GM20000 (cell line): ENCODE data around the gene ARL15.
A peak's percentile ranks its signal among the peaks of the same experiment; 100 is the strongest.

Experiments used
- DNase-seq: peaks from one replicate; pipeline ENCODE4 v3.0.0; 2012; ENCODE audit warnings: low spot score
- TF ChIP-seq, protein P1 (sequence below): IDR thresholded peaks from 2 replicates; pipeline ENCODE4 v1.5.1; 2012; ENCODE audit warnings: mild to moderate bottlenecking, control low read depth; ENCODE audit errors: extremely low read depth, missing control alignments

Gene ARL15

DNA sequence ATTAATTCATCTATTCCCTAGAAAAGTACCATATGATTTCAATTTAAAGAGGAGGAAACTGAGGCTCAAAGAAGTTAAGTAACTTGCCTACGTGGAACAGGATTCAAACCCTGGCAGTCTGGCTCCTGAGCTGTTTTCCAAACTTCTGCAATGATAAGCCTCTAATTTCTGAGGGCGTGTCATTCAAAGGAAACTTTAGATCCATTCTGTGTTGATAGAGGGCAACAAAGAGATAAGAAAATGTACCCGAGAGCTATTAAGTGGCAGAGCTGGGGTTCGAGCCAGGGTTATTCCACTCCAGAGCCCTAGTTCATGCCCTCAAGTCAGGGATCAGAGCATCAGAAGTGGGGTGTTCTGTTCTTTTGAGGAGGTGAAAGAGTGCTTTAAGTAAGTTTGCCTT, 131.4 kb downstream of the ARL15 start:
- no peak for DNase-seq
- TF ChIP-seq, protein P1, sequence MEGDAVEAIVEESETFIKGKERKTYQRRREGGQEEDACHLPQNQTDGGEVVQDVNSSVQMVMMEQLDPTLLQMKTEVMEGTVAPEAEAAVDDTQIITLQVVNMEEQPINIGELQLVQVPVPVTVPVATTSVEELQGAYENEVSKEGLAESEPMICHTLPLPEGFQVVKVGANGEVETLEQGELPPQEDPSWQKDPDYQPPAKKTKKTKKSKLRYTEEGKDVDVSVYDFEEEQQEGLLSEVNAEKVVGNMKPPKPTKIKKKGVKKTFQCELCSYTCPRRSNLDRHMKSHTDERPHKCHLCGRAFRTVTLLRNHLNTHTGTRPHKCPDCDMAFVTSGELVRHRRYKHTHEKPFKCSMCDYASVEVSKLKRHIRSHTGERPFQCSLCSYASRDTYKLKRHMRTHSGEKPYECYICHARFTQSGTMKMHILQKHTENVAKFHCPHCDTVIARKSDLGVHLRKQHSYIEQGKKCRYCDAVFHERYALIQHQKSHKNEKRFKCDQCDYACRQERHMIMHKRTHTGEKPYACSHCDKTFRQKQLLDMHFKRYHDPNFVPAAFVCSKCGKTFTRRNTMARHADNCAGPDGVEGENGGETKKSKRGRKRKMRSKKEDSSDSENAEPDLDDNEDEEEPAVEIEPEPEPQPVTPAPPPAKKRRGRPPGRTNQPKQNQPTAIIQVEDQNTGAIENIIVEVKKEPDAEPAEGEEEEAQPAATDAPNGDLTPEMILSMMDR, result no peak

DNA sequence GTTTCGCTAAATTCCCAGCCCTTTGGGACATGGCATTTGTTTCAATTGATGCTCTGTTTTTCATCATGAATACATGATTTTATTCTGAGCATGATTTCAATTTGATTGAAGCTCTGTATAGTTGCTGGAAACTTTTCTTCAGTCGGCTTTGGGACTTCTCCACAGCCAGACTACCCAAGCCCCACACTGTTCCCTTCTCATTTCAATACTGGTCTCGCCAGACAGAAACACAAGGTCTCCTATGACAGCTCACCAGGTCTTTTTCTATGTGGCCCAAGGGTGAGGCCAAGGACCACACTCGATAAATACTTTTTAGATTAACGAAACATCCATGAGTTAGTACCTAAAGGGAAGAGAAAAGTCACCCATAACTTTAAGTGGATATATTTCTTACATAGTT, 132.2 kb downstream of the ARL15 start:
- peak; percentile 9 for DNase-seq
- TF ChIP-seq, protein P1, result no peak

DNA sequence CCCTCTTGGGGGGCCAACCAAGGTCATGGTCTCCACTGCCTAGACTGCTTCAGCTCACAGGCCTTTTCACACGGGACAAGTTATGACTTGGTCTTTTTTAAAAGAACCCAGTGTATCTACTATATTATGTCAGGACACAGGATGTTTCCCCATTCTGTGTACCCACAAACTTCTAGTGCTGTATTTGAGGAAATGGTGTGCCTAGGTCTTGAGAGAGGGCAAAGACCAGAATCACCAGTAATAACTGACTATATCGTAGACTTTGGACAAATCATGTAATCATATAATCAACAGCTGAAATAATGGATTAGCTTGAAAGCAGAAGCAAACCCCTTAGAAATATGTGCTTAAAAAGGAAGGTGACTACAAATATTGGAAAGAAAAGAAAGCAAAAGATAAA, 133.3 kb downstream of the ARL15 start:
- TF ChIP-seq, protein P1, result no peak
- DNase-seq, result no peak

DNA sequence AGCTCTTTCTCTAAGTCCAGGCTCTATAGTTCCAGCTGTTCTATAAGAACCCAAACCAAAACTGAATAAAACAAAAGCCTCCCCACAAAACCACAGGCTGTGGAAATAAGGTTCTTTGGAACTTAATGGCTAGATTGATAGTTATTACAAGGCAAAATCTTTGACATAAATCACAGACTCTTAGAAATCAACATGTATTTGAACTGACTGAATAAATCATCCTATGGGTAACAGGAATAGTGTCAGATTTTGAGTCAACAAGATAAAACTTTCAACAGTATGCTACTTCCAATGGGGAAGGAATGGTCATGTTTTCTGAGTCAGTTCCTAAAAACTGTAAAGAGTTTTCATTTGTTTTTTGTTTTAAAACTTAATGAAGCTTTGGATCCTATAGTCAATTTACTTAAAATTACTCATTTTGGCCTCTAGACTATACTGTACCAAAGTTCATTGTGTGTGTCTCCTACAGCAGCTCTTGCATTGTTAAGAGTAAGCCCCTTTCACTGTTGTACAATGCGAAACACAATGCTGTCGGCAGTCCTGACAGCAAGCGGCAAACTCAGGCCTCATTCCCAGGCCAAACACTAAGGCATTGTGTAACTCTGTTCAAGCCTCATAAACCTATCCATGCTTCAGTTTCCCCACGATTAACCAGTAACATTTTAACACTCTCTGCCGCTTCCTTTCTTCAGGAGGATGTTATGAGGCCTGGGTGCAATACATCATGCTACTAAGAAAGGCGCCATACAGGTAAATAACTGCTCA, 134.1 kb downstream of the ARL15 start:
- no peak for DNase-seq
- TF ChIP-seq, protein P1, result no peak

DNA sequence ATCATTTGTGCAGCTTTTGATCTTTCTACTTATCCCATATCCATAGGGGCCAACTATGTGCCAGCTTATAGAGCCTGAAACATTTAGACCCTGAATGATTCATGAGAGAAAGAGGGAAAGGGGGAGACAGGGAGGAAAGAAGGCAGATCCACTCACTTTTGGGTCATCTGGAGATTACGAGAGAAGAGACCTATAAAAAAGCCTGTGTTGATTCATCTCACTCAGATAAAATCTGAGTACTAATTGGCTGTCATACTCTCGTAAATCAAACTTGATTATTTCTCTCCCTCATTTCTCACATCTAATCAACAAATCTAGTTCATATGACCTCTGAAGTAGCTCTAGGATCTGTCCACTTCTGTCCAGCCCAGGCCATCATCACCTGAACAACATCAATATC, 137.1 kb downstream of the ARL15 start:
- DNase-seq, result no peak
- TF ChIP-seq, protein P1, result no peak

DNA sequence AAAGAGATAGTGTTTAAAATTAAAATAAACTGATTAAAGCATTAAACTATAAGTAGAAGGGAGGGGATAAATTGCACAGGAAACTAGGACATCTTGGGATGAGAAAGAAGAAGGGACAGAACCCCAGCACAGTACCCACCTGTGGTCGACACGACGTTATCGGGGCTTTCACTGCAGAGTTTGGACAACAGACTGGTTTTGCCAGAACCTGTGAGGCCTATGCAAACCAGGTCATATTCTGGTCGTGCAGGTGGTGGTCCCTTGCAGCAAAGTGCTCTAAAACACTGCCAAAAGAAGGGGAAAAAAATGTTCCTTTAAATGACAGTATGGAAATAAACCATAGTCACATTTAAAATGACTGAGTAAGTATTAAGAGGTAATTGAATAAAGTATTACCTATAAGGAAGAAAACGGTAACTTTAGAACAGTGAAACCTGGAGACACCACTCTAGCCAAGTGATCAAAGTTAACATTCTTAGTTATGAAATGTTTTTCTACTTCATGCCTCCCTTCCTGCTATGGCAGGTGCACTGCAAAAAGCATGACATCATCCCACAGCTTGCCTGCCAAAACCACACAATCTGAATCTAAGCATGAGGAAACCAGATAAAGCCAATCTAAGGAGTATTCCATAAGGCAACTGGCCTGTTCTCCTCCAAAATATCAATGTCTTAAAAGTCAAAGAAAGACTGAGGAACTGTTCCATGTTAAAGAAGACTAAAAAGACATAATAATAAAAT, 138.6 kb downstream of the ARL15 start:
- TF ChIP-seq, protein P1, result no peak

DNA sequence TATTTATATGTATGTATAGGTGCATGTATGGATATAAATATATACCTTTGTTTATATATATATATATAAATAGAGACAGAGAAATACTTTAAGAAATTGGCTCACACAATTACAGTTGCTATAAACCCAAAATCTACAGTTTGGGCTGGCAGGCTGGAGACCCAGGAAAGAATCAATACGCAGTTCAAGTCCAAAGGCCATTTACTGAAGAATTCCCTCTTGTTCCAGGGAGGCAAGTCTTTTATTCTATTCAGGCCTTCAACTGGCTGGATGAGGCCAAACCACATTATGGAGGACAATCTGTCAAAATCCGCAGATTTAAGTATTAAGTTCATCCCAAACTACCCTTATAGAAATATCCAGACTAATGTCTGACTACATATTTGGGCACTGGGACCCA, 144.7 kb downstream of the ARL15 start:
- TF ChIP-seq, protein P1, result no peak
- no peak for DNase-seq

More for the DNA sequence above, 138.6 kb downstream of the ARL15 start:
- peak; percentile 13 for DNase-seq
